SK-N-SH treated with all-trans-retinoic acid at 6 μM for 48 hours (cell line): Measurements from ENCODE around the gene SIGLEC10.

Experiments used
- ESRRG ChIP-seq: fragments of 250-450 bp; sonication (Bioruptor Pico); IDR thresholded peaks from 2 replicates; pipeline ENCODE4 v1.6.1; 2021; ENCODE audit warnings: mild to moderate bottlenecking
- RARB ChIP-seq: fragments of 250-450 bp; sonication (Bioruptor Pico); IDR thresholded peaks from 2 replicates; pipeline ENCODE4 v1.8.0; 2021; ENCODE audit warnings: mild to moderate bottlenecking, moderate library complexity
- TOX ChIP-seq: fragments of 250-450 bp; sonication (Bioruptor Pico); IDR thresholded peaks from 2 replicates; pipeline ENCODE4 v1.8.0; 2021; ENCODE audit warnings: mild to moderate bottlenecking, moderate library complexity, borderline replicate concordance
- ZFP3 ChIP-seq: fragments of 250-450 bp; sonication (Bioruptor Pico); IDR thresholded peaks from 2 replicates; pipeline ENCODE4 v1.5.0; 2020; ENCODE audit warnings: mild to moderate bottlenecking, moderate library complexity
- ZFP30 ChIP-seq: fragments of 450-650 bp; formaldehyde crosslinking; IDR thresholded peaks from 2 replicates; pipeline ENCODE4 v1.5.0; 2022; ENCODE audit warnings: mild to moderate bottlenecking, moderate library complexity
- ZNF565 ChIP-seq: fragments of 450-650 bp; formaldehyde crosslinking; conservative IDR thresholded peaks from 2 replicates; pipeline ENCODE4 v1.5.0; 2020; ENCODE audit warnings: low read depth, mild to moderate bottlenecking, moderate library complexity

DNA sequence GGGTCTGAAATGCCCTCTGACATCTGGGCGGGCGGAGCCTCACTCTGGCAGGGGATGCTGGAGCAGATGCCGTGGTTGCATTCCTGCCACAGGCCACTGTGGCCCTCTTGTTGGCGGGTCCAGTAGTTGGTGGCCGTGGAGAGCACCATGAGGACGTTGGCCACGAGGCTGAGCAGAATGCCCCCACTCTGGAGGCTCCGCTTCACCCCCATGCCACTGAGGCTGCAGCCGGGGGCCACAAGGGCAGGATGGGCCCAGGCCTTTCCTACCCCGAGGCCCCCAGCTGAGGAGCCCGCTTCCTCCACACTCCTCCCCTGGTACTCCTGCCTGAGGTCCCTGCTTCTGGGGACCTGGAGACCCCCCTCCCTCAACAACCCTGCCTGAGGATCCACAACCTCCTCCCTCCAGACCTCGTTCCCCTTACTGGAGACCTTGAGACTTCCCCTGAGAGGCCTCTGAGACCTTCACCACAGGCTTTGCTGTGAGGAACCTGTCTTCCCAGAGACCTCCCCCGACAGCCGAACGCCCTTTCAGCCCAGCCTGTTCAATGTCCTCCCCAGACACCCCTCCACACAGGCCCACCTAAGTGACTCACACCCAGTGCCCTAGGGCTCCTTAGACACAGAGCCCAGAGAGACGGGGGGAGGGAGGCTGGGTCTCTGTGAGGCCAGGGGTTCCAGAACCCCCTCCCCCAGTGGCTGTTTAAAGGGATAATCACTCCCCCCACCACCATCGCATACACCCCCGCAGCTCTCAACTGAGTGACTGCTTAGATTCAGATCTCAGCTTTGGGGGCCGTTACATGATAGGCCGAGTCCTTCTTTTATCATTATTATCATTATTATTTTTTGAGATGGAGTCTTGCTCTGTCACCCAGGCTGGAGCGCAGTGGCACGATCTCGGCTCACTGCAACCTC, 48.8 kb downstream of the SIGLEC10 start, which contains the start of gene CLDND2:
- TF ChIP-seq TOX (no peak), RARB (CRISPR knock-in tag) (no peak), ESRRG (CRISPR knock-in tag) (no peak), ZFP30 (CRISPR knock-in tag) (no peak), ZFP3 (CRISPR knock-in tag) (no peak), ZNF565 (CRISPR knock-in tag) (no peak)
